ENCODE measurements around the gene OGFRL1.

The OGFRL1 gene

GRCh38 chr6:71279321-71279720 lies 9.3 kb upstream of the OGFRL1 start:
- TF ChIP-seq CTCF (IDR thresholded peaks at IDR 0.05; ENCODE audit: low read depth, low read length) (no peak), EZH2phosphoT487 (IDR thresholded peaks at IDR 0.05; ENCODE audit: low read depth) (no peak)
- Histone ChIP-seq H3K36me3 (replicated peaks; ENCODE audit: low read depth, low read length) (no peaks in the 10 kb centered on the region), H3K4me2 (ENCODE audit: low read length) (no peak overlapping the region), H3K4me1 (ENCODE audit: low read length) (peaks cover 29% of the 10 kb centered on the region), H4K20me1 (ENCODE audit: insufficient read depth, low read length) (no peaks in the 10 kb centered on the region), H3K27ac (ENCODE audit: low read length) (no peak overlapping the region), H3K9ac (ENCODE audit: low read length) (no peak overlapping the region), H3K4me3 (ENCODE audit: low read length) (no peak overlapping the region), H3K9me3 (ENCODE audit: insufficient read depth, low read length) (no peaks in the 10 kb centered on the region), H3K27me3 (ENCODE audit: low read depth, low read length) (no peaks in the 10 kb centered on the region), H3K79me2 (ENCODE audit: low read length) (no peaks in the 10 kb centered on the region), H2AFZ (ENCODE audit: low read depth, low read length) (no peak overlapping the region)

DNA sequence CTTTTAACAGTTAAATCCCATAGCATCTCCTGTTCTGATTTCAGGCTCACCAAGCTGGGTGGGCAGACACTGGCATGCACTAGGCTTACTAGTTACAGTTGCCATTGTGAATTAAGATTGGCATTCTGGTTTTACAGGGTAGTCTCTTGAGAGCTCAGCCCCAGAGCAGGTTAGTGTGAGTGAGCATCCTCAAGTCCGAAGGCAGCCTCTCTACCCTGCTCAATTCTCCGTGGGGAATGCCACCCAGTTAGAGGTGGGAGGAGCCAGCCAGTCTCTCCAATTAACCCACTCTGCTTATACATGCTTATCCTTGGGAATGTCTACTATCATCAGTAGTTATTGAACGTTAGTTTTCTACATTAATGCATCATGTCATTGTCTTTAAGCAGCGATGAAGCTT lies 8.9 kb upstream of the OGFRL1 start:
- Histone ChIP-seq H3K4me1 (ENCODE audit: low read length) (peaks cover 29% of the 10 kb centered on the region), H3K9me3 (ENCODE audit: insufficient read depth, low read length) (no peaks in the 10 kb centered on the region), H3K36me3 (replicated peaks; ENCODE audit: low read depth, low read length) (no peaks in the 10 kb centered on the region), H3K4me3 (ENCODE audit: low read length) (no peak overlapping the region), H3K79me2 (ENCODE audit: low read length) (no peaks in the 10 kb centered on the region), H4K20me1 (ENCODE audit: insufficient read depth, low read length) (no peaks in the 10 kb centered on the region), H3K27ac (ENCODE audit: low read length) (no peak overlapping the region), H3K27me3 (ENCODE audit: low read depth, low read length) (no peaks in the 10 kb centered on the region), H2AFZ (ENCODE audit: low read depth, low read length) (no peak overlapping the region), H3K4me2 (ENCODE audit: low read length) (no peak overlapping the region), H3K9ac (ENCODE audit: low read length) (no peak overlapping the region)
- TF ChIP-seq CTCF (IDR thresholded peaks at IDR 0.05; ENCODE audit: low read depth, low read length) (no peak), EZH2phosphoT487 (IDR thresholded peaks at IDR 0.05; ENCODE audit: low read depth) (no peak)

GRCh38 chr6:71280701-71281100 lies 7.9 kb upstream of the OGFRL1 start:
- H3K4me3 ChIP-seq (ENCODE audit: low read length), result no peak overlapping the region
- no peak overlapping the region for H3K9ac ChIP-seq (ENCODE audit: low read length)
- H2AFZ ChIP-seq (ENCODE audit: low read depth, low read length), result no peak overlapping the region
- no peaks in the 10 kb centered on the region for H3K79me2 ChIP-seq (ENCODE audit: low read length)
- no peaks in the 10 kb centered on the region for H4K20me1 ChIP-seq (ENCODE audit: insufficient read depth, low read length)
- peaks cover 29% of the 10 kb centered on the region for H3K4me1 ChIP-seq (ENCODE audit: low read length)
- no peak for TF ChIP-seq CTCF (IDR thresholded peaks at IDR 0.05; ENCODE audit: low read depth, low read length)
- no peak for TF ChIP-seq EZH2phosphoT487 (IDR thresholded peaks at IDR 0.05; ENCODE audit: low read depth)
- H3K9me3 ChIP-seq (ENCODE audit: insufficient read depth, low read length), result no peaks in the 10 kb centered on the region
- H3K4me2 ChIP-seq (ENCODE audit: low read length), result no peak overlapping the region
- no peaks in the 10 kb centered on the region for H3K36me3 ChIP-seq (replicated peaks; ENCODE audit: low read depth, low read length)
- H3K27ac ChIP-seq (ENCODE audit: low read length), result no peak overlapping the region
- H3K27me3 ChIP-seq (ENCODE audit: low read depth, low read length), result no peaks in the 10 kb centered on the region

DNA sequence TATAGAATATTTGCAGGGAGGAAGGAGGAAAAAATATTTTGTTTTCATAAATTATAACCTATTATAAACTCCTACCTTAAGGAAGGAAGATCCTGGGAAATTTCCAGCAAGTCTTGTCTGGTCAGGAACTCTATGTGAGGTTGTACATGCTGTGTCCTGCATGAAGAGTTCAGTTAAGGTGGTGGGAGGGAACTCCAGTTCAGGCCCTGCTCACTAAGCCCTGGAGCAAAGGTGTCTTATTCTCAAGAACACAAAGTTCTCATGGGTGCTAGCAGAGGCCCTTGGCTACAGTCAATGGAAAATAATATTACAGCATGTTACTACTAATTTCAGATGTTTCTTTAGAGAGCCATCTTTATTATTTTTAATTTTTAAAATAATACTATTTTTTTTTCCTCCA lies 3.8 kb upstream of the OGFRL1 start:
- H3K36me3 ChIP-seq (replicated peaks; ENCODE audit: low read depth, low read length), result no peaks in the 10 kb centered on the region
- H3K27ac ChIP-seq (ENCODE audit: low read length), result no peak overlapping the region
- TF ChIP-seq EZH2phosphoT487 (IDR thresholded peaks at IDR 0.05; ENCODE audit: low read depth) (no peak), CTCF (IDR thresholded peaks at IDR 0.05; ENCODE audit: low read depth, low read length) (no peak)
- no peak overlapping the region for H3K4me3 ChIP-seq (ENCODE audit: low read length)
- H3K27me3 ChIP-seq (ENCODE audit: low read depth, low read length), result no peaks in the 10 kb centered on the region
- no peak overlapping the region for H2AFZ ChIP-seq (ENCODE audit: low read depth, low read length)
- H3K4me1 ChIP-seq (ENCODE audit: low read length), result peaks cover 19% of the 10 kb centered on the region
- H4K20me1 ChIP-seq (ENCODE audit: insufficient read depth, low read length), result no peaks in the 10 kb centered on the region
- H3K4me2 ChIP-seq (ENCODE audit: low read length), result no peak overlapping the region
- no peaks in the 10 kb centered on the region for H3K9me3 ChIP-seq (ENCODE audit: insufficient read depth, low read length)
- peaks cover 11% of the 10 kb centered on the region for H3K79me2 ChIP-seq (ENCODE audit: low read length)
- H3K9ac ChIP-seq (ENCODE audit: low read length), result no peak overlapping the region
